Measurements from ENCODE around the gene LEMD1.
"Not testable (repeated sequence)": the region's sequence is repeated elsewhere in the genome, so short reads cannot be mapped to it uniquely, and the experiment has no call there.

Gene LEMD1

GRCh38 chr1:205432116-205432515 is 10.3 kb upstream of the LEMD1 start:
- DNase-seq: no peak

GRCh38 chr1:205430696-205431305 is 8.9 kb upstream of the LEMD1 start:
- DNase-seq: peak in 46 of 56 donors; percentile 18 to 81 (median 50)

GRCh38 chr1:205429762-205430695 is 8.2 kb upstream of the LEMD1 start:
- peak in 1 of 56 donors; percentile 26 for DNase-seq

- DNase-seq: no peak
Measured at GRCh38 chr1:205424901-205425600, 3.2 kb upstream of the LEMD1 start.

- DNase-seq: no peak
Measured at GRCh38 chr1:205423814-205424399, 2.1 kb upstream of the LEMD1 start.

- no peak for DNase-seq
Measured at GRCh38 chr1:205422993-205423642, 1.3 kb upstream of the LEMD1 start.

- no peak for DNase-seq
Measured at GRCh38 chr1:205420938-205421337, 918 bp downstream of the LEMD1 start.

GRCh38 chr1:205417870-205418635 is 3.8 kb downstream of the LEMD1 start:
- no peak for DNase-seq

GRCh38 chr1:205416322-205416721 is 5.5 kb downstream of the LEMD1 start:
- no peak for DNase-seq

GRCh38 chr1:205410581-205411298 is 11.1 kb downstream of the LEMD1 start:
- no peak for DNase-seq

- no peak for DNase-seq
Measured at GRCh38 chr1:205407970-205408369, 13.9 kb downstream of the LEMD1 start.

- not testable (repeated sequence) for DNase-seq
Measured at GRCh38 chr1:205406252-205406651, 15.6 kb downstream of the LEMD1 start.

GRCh38 chr1:205404484-205404883 is 17.4 kb downstream of the LEMD1 start:
- not testable (repeated sequence) for DNase-seq

GRCh38 chr1:205398586-205398985 is 23.3 kb downstream of the LEMD1 start:
- DNase-seq: no peak

- DNase-seq: peak in 2 of 56 donors; percentile 19 to 27
Measured at GRCh38 chr1:205396967-205397616, 24.8 kb downstream of the LEMD1 start.

- DNase-seq: no peak
Measured at GRCh38 chr1:205395616-205396015, 26.2 kb downstream of the LEMD1 start.

GRCh38 chr1:205392650-205393049 is 29.2 kb downstream of the LEMD1 start:
- DNase-seq: no peak

GRCh38 chr1:205391386-205391785 is 30.5 kb downstream of the LEMD1 start:
- DNase-seq: no peak

GRCh38 chr1:205387845-205388244 is 34.0 kb downstream of the LEMD1 start:
- no peak for DNase-seq
